Activated CD4-positive, alpha-beta T cell treated with anti-CD3 and anti-CD28 coated beads, Interleukin-2, amount 50 U/mL, for 48 hours (primary cell): ENCODE measurements around the gene PCDHA11.
"Not testable (repeated sequence)": the region's sequence is repeated elsewhere in the genome, so short reads cannot be mapped to it uniquely, and the experiment has no call there.

Experiments
- DNase-seq, 2 experiments: peaks; one replicate each; pipeline ENCODE4 v3.0.0-alpha.2; 2020

Gene PCDHA11

DNA sequence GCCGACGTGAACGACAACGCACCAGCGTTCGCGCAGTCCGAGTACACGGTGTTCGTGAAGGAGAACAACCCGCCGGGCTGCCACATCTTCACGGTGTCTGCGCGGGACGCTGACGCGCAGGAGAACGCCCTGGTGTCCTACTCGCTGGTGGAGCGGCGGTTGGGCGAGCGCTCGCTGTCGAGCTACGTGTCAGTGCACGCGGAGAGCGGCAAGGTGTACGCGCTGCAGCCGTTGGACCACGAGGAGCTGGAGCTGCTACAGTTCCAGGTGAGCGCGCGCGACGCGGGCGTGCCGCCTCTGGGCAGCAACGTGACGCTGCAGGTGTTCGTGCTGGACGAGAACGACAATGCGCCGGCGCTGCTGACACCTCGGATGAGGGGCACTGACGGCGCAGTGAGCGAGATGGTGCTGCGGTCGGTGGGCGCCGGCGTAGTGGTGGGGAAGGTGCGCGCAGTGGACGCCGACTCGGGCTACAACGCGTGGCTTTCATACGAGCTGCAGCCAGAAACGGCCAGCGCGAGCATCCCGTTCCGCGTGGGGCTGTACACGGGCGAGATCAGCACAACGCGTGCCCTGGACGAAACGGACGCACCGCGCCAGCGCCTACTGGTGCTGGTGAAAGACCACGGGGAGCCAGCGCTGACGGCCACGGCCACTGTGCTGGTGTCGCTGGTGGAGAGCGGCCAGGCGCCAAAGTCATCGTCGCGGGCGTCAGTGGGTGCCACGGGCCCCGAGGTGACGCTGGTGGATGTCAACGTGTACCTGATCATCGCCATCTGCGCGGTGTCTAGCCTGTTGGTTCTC is 18.7 kb upstream of the PCDHA11 start:
- DNase-seq, result not testable (repeated sequence)

DNA sequence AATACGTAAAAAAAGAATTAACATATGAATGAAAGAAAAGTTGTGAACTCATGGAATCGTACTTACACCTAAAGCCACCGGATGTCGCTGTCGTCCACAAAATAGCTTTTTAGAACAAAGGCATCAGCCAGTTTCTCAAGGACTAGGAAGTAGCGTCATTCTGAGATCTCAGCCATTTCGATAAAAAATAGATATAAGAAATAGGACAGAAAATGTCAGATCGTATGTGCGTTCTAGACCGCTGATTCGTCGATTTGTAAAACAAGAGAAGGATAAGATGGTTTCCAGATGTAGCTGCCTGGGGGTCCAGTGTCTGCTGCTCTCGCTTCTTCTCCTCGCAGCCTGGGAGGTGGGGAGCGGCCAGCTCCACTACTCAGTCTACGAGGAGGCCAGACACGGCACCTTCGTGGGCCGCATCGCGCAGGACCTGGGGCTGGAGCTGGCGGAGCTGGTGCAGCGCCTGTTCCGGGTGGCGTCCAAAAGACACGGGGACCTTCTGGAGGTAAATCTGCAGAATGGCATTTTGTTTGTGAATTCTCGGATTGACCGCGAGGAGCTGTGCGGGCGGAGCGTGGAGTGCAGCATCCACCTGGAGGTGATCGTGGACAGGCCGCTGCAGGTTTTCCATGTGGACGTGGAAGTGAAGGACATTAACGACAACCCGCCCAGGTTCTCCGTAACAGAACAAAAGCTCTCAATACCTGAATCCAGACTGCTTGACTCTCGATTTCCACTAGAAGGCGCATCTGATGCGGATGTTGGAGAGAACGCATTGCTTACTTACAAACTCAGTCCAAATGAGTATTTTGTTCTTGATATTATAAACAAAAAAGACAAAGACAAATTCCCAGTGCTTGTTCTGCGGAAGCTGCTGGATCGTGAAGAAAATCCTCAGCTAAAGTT is 12.7 kb upstream of the PCDHA11 start, which contains the start of gene PCDHA10:
TSS of gene PCDHA10 (plus strand) at position 126 of the 903 bp plus-strand sequence. CDS start at position 278, 152 bp downstream.
- DNase-seq, result no peak

DNA sequence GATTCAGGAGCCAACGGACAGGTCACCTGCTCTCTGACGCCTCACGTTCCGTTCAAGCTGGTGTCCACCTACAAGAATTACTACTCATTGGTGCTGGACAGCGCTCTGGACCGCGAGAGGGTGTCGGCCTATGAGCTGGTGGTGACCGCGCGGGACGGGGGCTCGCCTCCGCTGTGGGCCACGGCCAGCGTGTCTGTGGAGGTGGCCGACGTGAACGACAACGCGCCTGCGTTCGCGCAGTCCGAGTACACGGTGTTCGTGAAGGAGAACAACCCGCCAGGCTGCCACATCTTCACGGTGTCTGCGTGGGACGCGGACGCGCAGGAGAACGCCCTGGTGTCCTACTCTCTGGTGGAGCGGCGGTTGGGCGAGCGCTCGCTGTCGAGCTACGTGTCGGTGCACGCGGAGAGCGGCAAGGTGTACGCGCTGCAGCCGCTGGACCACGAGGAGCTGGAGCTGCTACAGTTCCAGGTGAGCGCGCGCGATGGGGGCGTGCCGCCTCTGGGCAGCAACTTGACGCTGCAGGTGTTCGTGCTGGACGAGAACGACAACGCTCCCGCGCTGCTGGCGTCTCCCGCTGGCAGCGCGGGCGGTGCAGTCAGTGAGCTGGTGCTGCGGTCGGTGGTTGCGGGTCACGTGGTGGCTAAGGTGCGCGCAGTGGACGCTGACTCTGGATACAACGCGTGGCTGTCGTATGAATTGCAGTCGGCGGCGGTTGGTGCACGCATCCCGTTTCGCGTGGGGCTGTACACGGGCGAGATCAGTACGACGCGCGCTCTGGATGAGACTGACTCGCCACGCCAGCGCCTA is 11.4 kb upstream of the PCDHA11 start:
- DNase-seq, result no peak

DNA sequence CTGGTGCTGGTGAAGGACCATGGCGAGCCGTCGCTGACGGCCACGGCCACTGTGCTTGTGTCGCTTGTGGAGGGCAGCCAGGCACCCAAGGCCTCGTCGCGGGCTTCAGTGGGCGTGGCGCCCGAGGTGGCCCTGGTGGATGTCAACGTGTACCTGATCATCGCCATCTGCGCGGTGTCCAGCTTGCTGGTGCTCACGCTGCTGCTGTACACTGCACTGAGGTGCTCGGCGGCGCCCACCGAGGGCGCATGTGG is 10.8 kb upstream of the PCDHA11 start:
- no peak for DNase-seq

DNA sequence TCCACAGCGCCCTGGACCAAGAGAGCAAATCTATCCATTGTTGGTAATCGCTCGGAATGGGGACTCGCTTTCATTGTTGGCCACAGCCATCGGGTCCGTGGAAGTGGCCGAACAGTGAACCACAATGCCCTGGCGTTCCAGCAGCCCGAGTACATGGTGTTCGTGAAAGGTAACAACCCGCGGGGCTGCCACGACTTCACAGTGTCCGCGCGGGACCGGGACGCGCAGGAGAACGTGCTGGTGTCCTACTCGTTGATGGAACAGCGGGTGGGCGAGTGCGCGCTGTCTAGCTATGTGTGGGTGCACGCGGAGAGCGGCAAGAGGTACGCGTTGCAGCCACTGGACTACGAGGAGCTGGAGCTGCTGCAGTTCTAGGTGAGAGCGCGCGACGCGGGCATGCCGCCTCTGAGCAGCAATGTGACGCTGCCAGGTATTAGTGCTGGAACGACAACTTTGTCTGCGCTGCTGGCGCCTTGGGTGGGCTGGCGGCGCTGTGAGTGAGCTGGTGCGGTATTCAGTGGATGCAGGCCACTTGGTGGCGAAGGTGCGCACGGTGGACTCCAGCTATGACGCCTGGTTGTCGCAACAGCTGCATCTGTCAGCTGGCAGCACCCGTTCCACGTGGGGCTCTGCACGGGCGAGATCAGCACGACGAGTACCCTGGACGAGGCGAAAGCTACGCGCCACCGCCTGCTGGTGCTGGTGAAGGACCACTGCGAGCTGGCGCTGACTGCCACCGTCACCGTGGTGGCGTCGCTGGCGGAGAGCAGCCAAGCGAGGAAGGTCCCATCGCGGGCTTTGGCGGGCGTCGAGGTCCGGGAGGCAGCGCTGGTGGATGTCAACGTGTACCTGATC is 6.1 kb upstream of the PCDHA11 start:
- DNase-seq, result no peak

DNA sequence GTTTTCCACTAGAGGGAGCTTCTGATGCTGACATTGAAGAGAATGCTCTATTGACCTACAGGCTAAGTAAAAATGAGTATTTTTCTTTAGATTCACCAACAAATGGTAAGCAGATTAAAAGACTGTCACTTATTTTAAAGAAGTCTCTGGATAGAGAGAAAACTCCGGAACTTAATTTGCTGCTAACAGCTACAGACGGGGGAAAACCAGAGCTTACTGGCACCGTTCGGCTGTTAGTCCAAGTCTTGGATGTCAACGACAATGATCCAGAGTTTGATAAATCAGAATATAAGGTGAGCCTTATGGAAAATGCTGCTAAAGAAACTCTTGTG is 764 bp downstream of the PCDHA11 start:
- no peak for DNase-seq

DNA sequence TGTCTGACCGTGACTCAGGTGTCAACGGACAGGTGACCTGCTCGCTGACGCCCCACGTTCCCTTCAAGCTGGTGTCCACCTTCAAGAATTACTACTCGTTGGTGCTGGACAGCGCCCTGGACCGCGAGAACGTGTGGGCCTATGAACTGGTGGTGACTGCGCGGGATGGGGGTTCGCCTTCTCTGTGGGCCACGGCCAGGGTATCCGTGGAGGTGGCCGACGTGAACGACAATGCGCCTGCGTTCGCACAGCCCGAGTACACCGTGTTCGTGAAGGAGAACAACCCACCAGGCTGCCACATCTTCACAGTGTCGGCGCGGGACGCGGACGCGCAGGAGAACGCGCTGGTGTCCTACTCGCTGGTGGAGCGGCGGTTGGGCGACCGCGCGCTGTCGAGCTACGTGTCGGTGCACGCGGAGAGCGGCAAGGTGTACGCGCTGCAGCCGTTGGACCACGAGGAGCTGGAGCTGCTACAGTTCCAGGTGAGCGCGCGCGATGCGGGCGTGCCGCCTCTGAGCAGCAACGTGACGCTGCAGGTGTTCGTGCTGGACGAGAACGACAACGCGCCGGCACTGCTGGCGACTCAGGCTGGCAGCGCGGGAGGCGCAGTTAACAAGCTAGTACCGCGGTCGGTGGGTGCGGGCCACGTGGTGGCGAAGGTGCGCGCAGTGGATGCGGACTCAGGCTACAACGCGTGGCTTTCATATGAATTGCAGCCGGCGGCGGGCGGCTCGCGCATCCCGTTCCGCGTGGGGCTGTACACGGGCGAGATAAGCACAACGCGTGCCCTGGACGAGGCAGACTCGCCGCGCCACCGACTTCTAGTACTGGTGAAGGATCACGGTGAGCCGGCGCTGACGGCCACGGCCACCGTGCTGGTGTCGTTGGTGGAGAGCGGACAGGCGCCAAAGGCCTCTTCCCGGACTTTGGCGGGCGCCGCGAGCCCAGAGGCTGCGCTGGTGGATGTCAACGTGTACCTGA is 1.8 kb downstream of the PCDHA11 start:
- no peak for DNase-seq

DNA sequence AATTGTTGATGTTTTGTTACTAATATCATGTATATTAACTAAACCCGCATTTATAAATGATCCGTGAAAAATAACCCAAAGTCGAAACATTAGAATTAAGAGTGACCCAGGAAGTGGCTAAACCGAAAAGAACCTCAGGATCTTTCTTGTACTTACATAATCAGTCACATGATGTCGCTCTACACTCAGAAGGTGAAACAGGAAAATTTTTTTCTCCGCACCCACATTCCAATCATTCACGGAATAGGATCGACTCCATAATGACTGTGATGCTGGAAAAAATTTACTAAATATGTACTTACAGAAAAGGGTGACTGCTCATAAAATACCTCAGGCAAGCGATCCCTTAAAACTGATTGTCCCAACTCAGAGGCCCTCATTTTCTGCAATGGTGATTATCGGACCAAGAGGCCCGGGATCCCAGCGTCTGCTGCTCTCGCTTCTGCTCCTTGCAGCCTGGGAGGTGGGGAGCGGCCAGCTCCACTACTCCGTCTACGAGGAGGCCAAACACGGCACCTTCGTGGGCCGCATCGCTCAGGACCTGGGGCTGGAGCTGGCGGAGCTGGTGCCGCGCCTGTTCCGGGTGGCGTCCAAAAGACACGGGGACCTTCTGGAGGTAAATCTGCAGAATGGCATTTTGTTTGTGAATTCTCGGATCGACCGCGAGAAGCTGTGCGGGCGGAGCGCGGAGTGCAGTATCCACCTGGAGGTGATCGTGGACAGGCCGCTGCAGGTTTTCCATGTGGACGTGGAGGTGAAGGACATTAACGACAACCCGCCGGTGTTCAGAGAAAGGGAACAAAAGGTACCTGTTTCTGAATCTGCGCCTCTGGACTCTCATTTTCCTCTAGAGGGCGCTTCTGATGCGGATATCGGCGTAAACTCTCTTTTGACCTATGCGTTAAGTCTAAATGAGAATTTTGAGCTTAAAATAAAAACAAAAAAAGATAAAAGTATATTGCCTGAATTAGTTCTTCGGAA is 6.6 kb downstream of the PCDHA11 start, which contains the start of gene PCDHA12:
TSS of gene PCDHA12 (plus strand) at position 224 of the 981 bp plus-strand sequence. CDS start at position 389, 165 bp downstream.
- no peak for DNase-seq

DNA sequence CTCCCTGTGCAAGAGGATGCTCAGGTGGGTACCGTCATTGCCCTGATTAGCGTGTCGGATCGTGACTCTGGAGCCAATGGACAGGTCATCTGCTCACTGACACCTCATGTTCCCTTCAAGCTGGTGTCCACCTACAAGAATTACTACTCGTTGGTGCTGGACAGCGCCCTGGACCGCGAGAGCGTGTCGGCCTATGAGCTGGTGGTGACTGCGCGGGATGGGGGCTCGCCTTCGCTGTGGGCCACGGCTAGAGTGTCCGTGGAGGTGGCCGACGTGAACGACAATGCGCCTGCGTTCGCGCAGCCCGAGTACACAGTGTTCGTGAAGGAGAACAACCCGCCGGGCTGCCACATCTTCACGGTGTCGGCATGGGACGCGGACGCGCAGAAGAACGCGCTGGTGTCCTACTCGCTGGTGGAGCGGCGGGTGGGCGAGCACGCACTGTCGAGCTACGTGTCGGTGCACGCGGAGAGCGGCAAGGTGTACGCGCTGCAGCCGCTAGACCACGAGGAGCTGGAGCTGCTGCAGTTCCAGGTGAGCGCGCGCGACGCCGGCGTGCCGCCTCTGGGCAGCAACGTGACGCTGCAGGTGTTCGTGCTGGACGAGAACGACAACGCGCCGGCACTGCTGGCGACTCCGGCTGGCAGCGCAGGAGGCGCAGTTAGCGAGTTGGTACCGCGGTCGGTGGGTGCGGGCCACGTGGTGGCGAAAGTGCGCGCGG is 7.9 kb downstream of the PCDHA11 start:
- not testable (repeated sequence) for DNase-seq

DNA sequence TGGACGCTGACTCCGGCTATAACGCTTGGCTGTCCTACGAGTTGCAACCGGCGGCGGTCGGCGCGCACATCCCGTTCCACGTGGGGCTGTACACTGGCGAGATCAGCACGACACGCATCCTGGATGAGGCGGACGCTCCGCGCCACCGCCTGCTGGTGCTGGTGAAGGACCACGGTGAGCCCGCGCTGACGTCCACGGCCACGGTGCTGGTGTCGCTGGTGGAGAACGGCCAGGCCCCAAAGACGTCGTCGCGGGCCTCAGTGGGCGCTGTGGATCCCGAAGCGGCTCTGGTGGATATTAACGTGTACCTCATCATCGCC is 8.5 kb downstream of the PCDHA11 start:
- no peak for DNase-seq

DNA sequence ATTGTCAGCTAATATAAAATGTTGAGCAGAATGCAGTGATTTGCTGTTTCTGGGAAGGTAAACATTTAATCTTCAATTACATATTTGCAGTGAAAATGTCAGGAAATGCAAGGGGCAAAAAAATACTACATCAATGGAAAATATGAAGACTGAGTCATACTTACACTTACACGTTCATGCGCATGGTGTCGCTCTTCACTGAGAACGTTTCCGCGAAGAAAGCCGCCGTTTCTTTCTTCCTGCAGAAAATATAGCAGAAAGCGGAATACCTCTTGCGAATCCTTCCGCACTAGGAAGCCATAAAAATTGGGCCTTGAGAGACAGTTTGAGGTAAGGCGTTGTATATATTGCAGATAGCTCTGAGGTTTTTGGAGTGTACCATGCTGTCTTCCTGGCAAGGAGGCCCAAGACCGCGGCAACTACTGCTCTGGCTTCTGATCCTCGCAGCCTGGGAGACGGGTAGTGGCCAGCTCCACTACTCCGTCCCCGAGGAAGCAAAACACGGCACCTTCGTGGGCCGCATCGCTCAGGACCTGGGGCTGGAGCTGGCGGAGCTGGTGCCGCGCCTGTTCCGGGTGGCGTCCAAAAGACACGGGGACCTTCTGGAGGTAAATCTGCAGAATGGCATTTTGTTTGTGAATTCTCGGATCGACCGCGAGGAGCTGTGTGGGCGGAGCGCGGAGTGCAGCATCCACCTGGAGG is 13.3 kb downstream of the PCDHA11 start, which contains the start of gene PCDHA13:
TSS of gene PCDHA13 (plus strand) at position 236 of the 702 bp plus-strand sequence. CDS start at position 381, 145 bp downstream.
- no peak for DNase-seq

DNA sequence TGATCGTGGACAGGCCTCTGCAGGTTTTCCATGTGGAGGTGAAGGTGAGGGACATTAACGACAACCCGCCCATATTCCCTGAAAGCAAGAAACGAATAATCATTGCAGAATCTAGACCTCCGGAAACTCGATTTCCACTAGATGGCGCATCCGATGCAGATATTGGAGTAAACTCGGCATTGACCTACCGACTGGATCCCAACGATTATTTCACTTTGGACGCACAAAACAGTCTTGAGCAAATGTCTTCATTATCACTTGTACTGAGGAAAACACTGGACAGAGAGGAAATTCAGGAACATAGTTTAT is 13.8 kb downstream of the PCDHA11 start:
- no peak for DNase-seq

DNA sequence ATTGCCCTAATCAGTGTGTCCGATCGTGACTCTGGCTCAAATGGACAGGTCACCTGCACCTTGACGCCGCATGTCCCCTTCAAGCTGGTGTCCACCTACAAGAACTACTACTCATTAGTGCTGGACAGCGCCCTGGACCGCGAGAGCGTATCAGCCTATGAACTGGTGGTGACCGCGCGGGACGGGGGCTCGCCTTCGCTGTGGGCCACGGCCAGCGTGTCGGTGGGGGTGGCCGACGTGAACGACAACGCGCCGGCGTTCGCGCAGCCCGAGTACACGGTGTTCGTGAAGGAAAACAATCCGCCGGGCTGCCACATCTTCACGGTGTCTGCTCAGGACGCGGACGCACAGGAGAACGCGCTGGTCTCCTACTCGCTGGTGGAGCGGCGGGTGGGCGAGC is 14.6 kb downstream of the PCDHA11 start:
- no peak for DNase-seq

DNA sequence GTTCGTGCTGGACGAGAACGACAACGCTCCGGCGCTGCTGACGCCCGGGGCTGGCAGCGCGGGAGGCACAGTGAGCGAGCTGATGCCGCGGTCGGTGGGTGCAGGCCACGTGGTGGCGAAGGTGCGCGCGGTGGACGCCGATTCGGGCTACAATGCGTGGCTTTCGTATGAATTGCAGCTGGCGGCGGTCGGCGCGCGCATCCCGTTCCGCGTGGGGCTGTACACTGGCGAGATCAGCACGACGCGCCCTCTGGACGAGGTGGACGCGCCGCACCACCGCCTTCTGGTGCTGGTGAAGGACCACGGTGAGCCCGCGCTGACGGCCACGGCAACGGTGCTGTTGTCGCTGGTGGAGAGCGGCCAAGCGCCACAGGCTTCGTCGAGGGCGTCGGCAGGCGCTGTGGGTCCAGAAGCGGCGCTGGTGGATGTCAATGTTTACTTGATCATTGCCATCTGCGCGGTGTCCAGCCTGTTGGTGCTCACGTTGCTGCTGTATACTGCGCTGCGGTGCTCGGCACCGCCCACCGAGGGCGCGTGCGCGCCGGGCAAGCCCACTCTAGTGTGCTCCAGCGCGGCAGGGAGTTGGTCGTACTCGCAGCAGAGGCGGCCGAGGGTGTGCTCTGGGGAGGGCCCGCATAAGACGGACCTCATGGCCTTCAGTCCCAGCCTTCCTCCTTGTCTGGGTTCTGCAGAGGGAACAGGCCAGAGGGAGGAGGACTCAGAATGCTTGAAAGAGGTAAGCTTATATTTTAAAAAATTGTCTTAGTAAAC is 15.4 kb downstream of the PCDHA11 start:
- DNase-seq, result no peak

DNA sequence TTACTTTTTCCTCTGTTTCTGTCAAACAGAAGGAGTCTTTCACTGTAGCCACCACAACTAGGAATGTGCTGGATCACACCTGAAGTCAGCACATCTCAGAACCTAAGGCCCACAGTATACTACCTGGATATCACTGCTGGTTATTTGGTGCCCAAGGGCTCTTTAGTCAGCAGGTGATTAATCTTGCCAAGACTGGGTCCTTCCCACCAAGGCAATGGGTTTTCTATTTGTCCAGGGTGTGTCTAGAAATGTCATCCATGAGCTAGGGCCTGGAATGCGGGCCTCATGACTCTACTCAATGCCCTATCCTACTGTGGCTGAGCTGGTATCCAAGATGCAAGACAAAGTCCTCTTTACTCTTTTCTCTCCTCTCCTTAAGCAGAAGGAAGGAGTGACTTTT is 47.6 kb downstream of the PCDHA11 start:
- DNase-seq, result no peak
